Measurements from ENCODE around the gene ARID5B. TPM values are rescaled to one million over a fixed set of nuclear protein-coding genes. Genes with fewer than 3 reads are reported as not detected.

The ARID5B gene
- total and polyA plus RNA-seq, 2 experiments from 2014 or later = 1.3 to 1.6 TPM

GRCh38 chr10:61869774-61870525 is 31.5 kb upstream of the ARID5B start (continued):
- TF ChIP-seq, protein P1, sequence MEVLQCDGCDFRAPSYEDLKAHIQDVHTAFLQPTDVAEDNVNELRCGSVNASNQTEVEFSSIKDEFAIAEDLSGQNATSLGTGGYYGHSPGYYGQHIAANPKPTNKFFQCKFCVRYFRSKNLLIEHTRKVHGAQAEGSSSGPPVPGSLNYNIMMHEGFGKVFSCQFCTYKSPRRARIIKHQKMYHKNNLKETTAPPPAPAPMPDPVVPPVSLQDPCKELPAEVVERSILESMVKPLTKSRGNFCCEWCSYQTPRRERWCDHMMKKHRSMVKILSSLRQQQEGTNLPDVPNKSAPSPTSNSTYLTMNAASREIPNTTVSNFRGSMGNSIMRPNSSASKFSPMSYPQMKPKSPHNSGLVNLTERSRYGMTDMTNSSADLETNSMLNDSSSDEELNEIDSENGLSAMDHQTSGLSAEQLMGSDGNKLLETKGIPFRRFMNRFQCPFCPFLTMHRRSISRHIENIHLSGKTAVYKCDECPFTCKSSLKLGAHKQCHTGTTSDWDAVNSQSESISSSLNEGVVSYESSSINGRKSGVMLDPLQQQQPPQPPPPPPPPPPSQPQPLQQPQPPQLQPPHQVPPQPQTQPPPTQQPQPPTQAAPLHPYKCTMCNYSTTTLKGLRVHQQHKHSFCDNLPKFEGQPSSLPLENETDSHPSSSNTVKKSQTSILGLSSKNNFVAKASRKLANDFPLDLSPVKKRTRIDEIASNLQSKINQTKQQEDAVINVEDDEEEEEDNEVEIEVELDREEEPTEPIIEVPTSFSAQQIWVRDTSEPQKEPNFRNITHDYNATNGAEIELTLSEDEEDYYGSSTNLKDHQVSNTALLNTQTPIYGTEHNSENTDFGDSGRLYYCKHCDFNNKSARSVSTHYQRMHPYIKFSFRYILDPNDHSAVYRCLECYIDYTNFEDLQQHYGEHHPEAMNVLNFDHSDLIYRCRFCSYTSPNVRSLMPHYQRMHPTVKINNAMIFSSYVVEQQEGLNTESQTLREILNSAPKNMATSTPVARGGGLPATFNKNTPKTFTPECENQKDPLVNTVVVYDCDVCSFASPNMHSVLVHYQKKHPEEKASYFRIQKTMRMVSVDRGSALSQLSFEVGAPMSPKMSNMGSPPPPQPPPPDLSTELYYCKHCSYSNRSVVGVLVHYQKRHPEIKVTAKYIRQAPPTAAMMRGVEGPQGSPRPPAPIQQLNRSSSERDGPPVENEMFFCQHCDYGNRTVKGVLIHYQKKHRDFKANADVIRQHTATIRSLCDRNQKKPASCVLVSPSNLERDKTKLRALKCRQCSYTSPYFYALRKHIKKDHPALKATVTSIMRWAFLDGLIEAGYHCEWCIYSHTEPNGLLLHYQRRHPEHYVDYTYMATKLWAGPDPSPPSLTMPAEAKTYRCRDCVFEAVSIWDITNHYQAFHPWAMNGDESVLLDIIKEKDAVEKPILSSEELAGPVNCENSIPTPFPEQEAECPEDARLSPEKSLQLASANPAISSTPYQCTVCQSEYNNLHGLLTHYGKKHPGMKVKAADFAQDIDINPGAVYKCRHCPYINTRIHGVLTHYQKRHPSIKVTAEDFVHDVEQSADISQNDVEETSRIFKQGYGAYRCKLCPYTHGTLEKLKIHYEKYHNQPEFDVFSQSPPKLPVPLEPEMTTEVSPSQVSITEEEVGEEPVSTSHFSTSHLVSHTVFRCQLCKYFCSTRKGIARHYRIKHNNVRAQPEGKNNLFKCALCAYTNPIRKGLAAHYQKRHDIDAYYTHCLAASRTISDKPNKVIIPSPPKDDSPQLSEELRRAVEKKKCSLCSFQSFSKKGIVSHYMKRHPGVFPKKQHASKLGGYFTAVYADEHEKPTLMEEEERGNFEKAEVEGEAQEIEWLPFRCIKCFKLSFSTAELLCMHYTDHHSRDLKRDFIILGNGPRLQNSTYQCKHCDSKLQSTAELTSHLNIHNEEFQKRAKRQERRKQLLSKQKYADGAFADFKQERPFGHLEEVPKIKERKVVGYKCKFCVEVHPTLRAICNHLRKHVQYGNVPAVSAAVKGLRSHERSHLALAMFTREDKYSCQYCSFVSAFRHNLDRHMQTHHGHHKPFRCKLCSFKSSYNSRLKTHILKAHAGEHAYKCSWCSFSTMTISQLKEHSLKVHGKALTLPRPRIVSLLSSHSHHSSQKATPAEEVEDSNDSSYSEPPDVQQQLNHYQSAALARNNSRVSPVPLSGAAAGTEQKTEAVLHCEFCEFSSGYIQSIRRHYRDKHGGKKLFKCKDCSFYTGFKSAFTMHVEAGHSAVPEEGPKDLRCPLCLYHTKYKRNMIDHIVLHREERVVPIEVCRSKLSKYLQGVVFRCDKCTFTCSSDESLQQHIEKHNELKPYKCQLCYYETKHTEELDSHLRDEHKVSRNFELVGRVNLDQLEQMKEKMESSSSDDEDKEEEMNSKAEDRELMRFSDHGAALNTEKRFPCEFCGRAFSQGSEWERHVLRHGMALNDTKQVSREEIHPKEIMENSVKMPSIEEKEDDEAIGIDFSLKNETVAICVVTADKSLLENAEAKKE (CRISPR knock-in tag; IDR thresholded peaks at IDR 0.05) = no peak

GRCh38 chr10:61870526-61870895 is 31.0 kb upstream of the ARID5B start:
- H2AFZ ChIP-seq = no peak overlapping the region
- Mint-ChIP-seq H3K9me3 (no peaks in the 10 kb centered on the region), H3K27ac (no peak overlapping the region), H3K36me3 (ENCODE audit: low read depth) (no peaks in the 10 kb centered on the region), H3K4me1 (no peaks in the 10 kb centered on the region), H3K4me3 (no peak overlapping the region), H3K27me3 (ENCODE audit: insufficient read depth, low read depth, poor library complexity) (no peaks in the 10 kb centered on the region)
- no peaks in the 10 kb centered on the region for H3K27me3 ChIP-seq (ENCODE audit: insufficient read depth)
- no peaks in the 10 kb centered on the region for H3K36me3 ChIP-seq (ENCODE audit: insufficient read depth)
- no peaks in the 10 kb centered on the region for H4K20me1 ChIP-seq (replicated peaks; ENCODE audit: insufficient read depth)
- no peaks in the 10 kb centered on the region for H3K79me2 ChIP-seq (replicated peaks; ENCODE audit: insufficient read depth)
- no peak for ATAC-seq
- H3K4me1 ChIP-seq (ENCODE audit: insufficient read depth) = 0 out of 2 replicates have a peak, but pooled peaks cover 3% of the 10 kb centered on the region
- no peaks in the 10 kb centered on the region for H3K9me2 ChIP-seq (ENCODE audit: insufficient read depth)
- no peak overlapping the region for H3K27ac ChIP-seq (ENCODE audit: low read depth)
- no peak overlapping the region for H3K4me2 ChIP-seq
- H3F3A ChIP-seq (replicated peaks; ENCODE audit: low read depth) = no peaks in the 10 kb centered on the region
- no peak overlapping the region for H3K4me3 ChIP-seq
- no peak for DNase-seq (ENCODE audit: low spot score)
- TF ChIP-seq EZH2phosphoT487 (IDR thresholded peaks at IDR 0.05; ENCODE audit: unreplicated experiment) (no peak), CREB1 (CRISPR knock-in tag; IDR thresholded peaks at IDR 0.05; ENCODE audit: low read depth) (no peak)
- TF ChIP-seq, protein P1 (CRISPR knock-in tag; IDR thresholded peaks at IDR 0.05) = no peak
- TF ChIP-seq, protein P2, sequence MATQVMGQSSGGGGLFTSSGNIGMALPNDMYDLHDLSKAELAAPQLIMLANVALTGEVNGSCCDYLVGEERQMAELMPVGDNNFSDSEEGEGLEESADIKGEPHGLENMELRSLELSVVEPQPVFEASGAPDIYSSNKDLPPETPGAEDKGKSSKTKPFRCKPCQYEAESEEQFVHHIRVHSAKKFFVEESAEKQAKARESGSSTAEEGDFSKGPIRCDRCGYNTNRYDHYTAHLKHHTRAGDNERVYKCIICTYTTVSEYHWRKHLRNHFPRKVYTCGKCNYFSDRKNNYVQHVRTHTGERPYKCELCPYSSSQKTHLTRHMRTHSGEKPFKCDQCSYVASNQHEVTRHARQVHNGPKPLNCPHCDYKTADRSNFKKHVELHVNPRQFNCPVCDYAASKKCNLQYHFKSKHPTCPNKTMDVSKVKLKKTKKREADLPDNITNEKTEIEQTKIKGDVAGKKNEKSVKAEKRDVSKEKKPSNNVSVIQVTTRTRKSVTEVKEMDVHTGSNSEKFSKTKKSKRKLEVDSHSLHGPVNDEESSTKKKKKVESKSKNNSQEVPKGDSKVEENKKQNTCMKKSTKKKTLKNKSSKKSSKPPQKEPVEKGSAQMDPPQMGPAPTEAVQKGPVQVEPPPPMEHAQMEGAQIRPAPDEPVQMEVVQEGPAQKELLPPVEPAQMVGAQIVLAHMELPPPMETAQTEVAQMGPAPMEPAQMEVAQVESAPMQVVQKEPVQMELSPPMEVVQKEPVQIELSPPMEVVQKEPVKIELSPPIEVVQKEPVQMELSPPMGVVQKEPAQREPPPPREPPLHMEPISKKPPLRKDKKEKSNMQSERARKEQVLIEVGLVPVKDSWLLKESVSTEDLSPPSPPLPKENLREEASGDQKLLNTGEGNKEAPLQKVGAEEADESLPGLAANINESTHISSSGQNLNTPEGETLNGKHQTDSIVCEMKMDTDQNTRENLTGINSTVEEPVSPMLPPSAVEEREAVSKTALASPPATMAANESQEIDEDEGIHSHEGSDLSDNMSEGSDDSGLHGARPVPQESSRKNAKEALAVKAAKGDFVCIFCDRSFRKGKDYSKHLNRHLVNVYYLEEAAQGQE (IDR thresholded peaks at IDR 0.05; ENCODE audit: unreplicated experiment) = no peak

All from GM23338 (cell line).